Endothelial cell of umbilical vein (primary cell): ENCODE results near the gene ZNF57. TPM values are rescaled to one million over a fixed set of nuclear protein-coding genes. Genes with fewer than 3 reads are reported as not detected.

ENCODE experiments used
- polyA plus RNA-seq, 4 experiments: library from polyadenylated mRNA; depleted of rRNA in 3 of 4; stranded (reverse) in 3 of 4; unstranded in 1 of 4; fragments of >200 nt; gene quantifications; 2 replicates each; pipeline versions ENCODE4 v1.2.1 to v1.2.3, GENCODE V29; 2011 to 2012; ENCODE audit warnings: missing spikeins in 1 of 4
- total RNA-seq: library from RNA; stranded (reverse); gene quantifications from 2 replicates; pipeline ENCODE4 v1.2.3, GENCODE V29; 2021

ZNF57 gene
- total and polyA plus RNA-seq, 2 donors (not counting 3 experiments of a cell fraction or from before 2014, with no cell fraction given) = 2.0 to 3.6 TPM

Other genes starting within 250 kb of the ZNF57 start
- gene GNG7, start 198.2 kb upstream of the ZNF57 start, total RNA-seq = 0.72 and 0.84 TPM in 2 replicates
- gene GNG7, start 198.2 kb upstream of the ZNF57 start, polyA plus RNA-seq = 0.25 and 0.29 TPM in 2 replicates
- gene DIRAS1, start 179.6 kb upstream of the ZNF57 start, total RNA-seq = 0.09 and 0.23 TPM in 2 replicates
- 0.17 and 0.43 TPM in 2 replicates for gene DIRAS1, start 179.6 kb upstream of the ZNF57 start, polyA plus RNA-seq
- 25.8 and 28.0 TPM in 2 replicates for gene SLC39A3, start 160.9 kb upstream of the ZNF57 start, total RNA-seq
- 43.1 and 49.4 TPM in 2 replicates for gene SLC39A3, start 160.9 kb upstream of the ZNF57 start, polyA plus RNA-seq
- gene SGTA, start 117.7 kb upstream of the ZNF57 start, total RNA-seq = 72.3 and 76.5 TPM in 2 replicates
- gene SGTA, start 117.7 kb upstream of the ZNF57 start, polyA plus RNA-seq = 119 and 131 TPM in 2 replicates
- 108 and 115 TPM in 2 replicates for gene THOP1, start 115.4 kb upstream of the ZNF57 start, total RNA-seq
- 82.8 and 88.0 TPM in 2 replicates for gene THOP1, start 115.4 kb upstream of the ZNF57 start, polyA plus RNA-seq
- 1.6 and 1.8 TPM in 2 replicates for gene ZNF554, start 81.1 kb upstream of the ZNF57 start, total RNA-seq
- 1.0 and 1.2 TPM in 2 replicates for gene ZNF554, start 81.1 kb upstream of the ZNF57 start, polyA plus RNA-seq
- 4.7 and 5.4 TPM in 2 replicates for gene ZNF555, start 59.5 kb upstream of the ZNF57 start, total RNA-seq
- gene ZNF555, start 59.5 kb upstream of the ZNF57 start, polyA plus RNA-seq = 1.2 and 1.6 TPM in 2 replicates
- not detected in 2 replicates for gene ZNF556, start 33.6 kb upstream of the ZNF57 start, total RNA-seq
- gene ZNF556, start 33.6 kb upstream of the ZNF57 start, polyA plus RNA-seq = 0.01 TPM in 1 of 2 replicates, not detected in the other
- 5.9 and 7.0 TPM in 2 replicates for gene ZNF77, start 44.0 kb downstream of the ZNF57 start, total RNA-seq
- 7.7 and 10.2 TPM in 2 replicates for gene ZNF77, start 44.0 kb downstream of the ZNF57 start, polyA plus RNA-seq
- 1.9 and 2.0 TPM in 2 replicates for gene TLE6, start 76.6 kb downstream of the ZNF57 start, total RNA-seq
- 1.6 and 2.1 TPM in 2 replicates for gene TLE6, start 76.6 kb downstream of the ZNF57 start, polyA plus RNA-seq
- 38.8 and 42.5 TPM in 2 replicates for gene TLE2, start 128.4 kb downstream of the ZNF57 start, total RNA-seq
- gene TLE2, start 128.4 kb downstream of the ZNF57 start, polyA plus RNA-seq = 32.0 and 38.3 TPM in 2 replicates
- 393 and 394 TPM in 2 replicates for gene TLE5, start 161.6 kb downstream of the ZNF57 start, total RNA-seq
- 574 and 716 TPM in 2 replicates for gene TLE5, start 161.6 kb downstream of the ZNF57 start, polyA plus RNA-seq
- 76.8 and 78.1 TPM in 2 replicates for gene GNA11, start 193.4 kb downstream of the ZNF57 start, total RNA-seq
- 34.7 and 35.1 TPM in 2 replicates for gene GNA11, start 193.4 kb downstream of the ZNF57 start, polyA plus RNA-seq
- not detected in 2 replicates for gene GNA15, start 235.1 kb downstream of the ZNF57 start, total RNA-seq
- 0.10 and 0.17 TPM in 2 replicates for gene GNA15, start 235.1 kb downstream of the ZNF57 start, polyA plus RNA-seq